K562 (cell line): ENCODE measurements around the gene MTHFS. TPM values are rescaled to one million over a fixed set of nuclear protein-coding genes. Genes with fewer than 3 reads are reported as not detected.

Source experiments
- ATAC-seq: fragments of 200-7000 bp; cut with Tn5 transposase; 3 replicates; pipeline ENCODE4 v1.9.1; 2020; ENCODE audit warnings: moderate library complexity
- BruUV-seq: library from RNA; stranded (reverse); fragments of 400-500 nt; replicated peaks from 2 replicates; lab custom pipeline; 2021; lab: Mats Ljungman, UMichigan
- CTCF ChIA-PET: fragments of 300-600 bp; formaldehyde crosslinking; extraction: SDS; loops from one replicate; lab custom pipeline; 2021; ENCODE audit warnings: low intra/inter-chr PET ratio; lab: Yijun Ruan, JAX
- POLR2A ChIA-PET: fragments of 300-600, 350-650 bp; sonication (Branson Sonifier 250); formaldehyde crosslinking; extraction: SDS; loops from one replicate; lab custom pipeline; 2021; ENCODE audit warnings: antibody characterized with exemption, inconsistent platforms; lab: Yijun Ruan, JAX
- DNase-seq, 4 experiments: peaks; one replicate each; pipeline versions ENCODE4 v3.0.0 to v3.0.0-alpha.2; 2011 to 2018; ENCODE audit warnings: low spot score in 3 of 4, mixed read lengths in 3 of 4; ENCODE audit errors: extremely low read depth in 1 of 4
- FAIRE-seq: peaks from 2 replicates; lab custom pipeline; 2011; peaks lifted over from hg19 to GRCh38; lab: Jason Lieb, UNC
- H2AFZ ChIP-seq: 2 replicates; pipeline ENCODE4 v1.6.0; 2011; ENCODE audit warnings: low read depth, low read length, control low read depth, inconsistent platforms
- H3K27ac ChIP-seq: fragments of 200-600 bp; 3 replicates; pipeline ENCODE4 v1.8.0; 2011; ENCODE audit warnings: low read depth, mild to moderate bottlenecking, control low read depth, inconsistent platforms, low read length, moderate library complexity, mixed read lengths; ENCODE audit errors: extremely low read depth
- H3K27me3 ChIP-seq, 2 experiments: fragments of 300-600 bp in 1 of 2; 2 replicates in 1 of 2; 3 replicates in 1 of 2; pipeline versions ENCODE4 v1.6.0 to v1.8.0; 2011; ENCODE audit warnings: inconsistent platforms in 2 of 2, low read length in 2 of 2, mild to moderate bottlenecking in 1 of 2, mixed read lengths in 1 of 2, moderate library complexity in 1 of 2; ENCODE audit not compliant: control insufficient read depth in 2 of 2, insufficient read depth in 2 of 2
- H3K36me3 ChIP-seq: fragments of 300-600 bp; 3 replicates; pipeline ENCODE4 v1.8.0; 2011; ENCODE audit warnings: mild to moderate bottlenecking, low read length, inconsistent platforms; ENCODE audit not compliant: control insufficient read depth, insufficient read depth
- H3K4me1 ChIP-seq, 2 experiments: fragments of 200-600 bp in 1 of 2; replicated peaks in 1 of 2; 2 replicates in 1 of 2; 3 replicates in 1 of 2; pipeline versions ENCODE4 v1.5.1 to v1.8.0; 2011; ENCODE audit warnings: inconsistent platforms in 2 of 2, low read length in 2 of 2, mild to moderate bottlenecking in 1 of 2, mixed read lengths in 1 of 2, moderate library complexity in 1 of 2; ENCODE audit not compliant: control insufficient read depth in 2 of 2, insufficient read depth in 2 of 2
- H3K4me2 ChIP-seq: 2 replicates; pipeline ENCODE4 v1.6.1; 2011; ENCODE audit warnings: low read length, control low read depth, inconsistent platforms, mixed read lengths; ENCODE audit not compliant: insufficient read depth
- H3K4me3 ChIP-seq: fragments of 200-600 bp; sonication (generic), shearing (Covaris generic); 2 replicates; pipeline ENCODE4 v1.5.1; 2016; ENCODE audit warnings: control low read depth, inconsistent platforms
- H3K79me2 ChIP-seq: fragments of 200-600 bp; 3 replicates; pipeline ENCODE4 v1.8.0; 2011; ENCODE audit warnings: low read length, inconsistent platforms; ENCODE audit not compliant: control insufficient read depth, insufficient read depth
- H3K9ac ChIP-seq, 2 experiments: 2 replicates each; pipeline versions ENCODE4 v1.6.0 to v1.6.1; 2011; ENCODE audit warnings: low read depth in 2 of 2, low read length in 2 of 2, control low read depth in 1 of 2, inconsistent platforms in 1 of 2, mild to moderate bottlenecking in 1 of 2, mixed read lengths in 1 of 2; ENCODE audit not compliant: insufficient read depth in 1 of 2
- H3K9me1 ChIP-seq: one replicate; pipeline ENCODE4 v1.6.0; 2011; ENCODE audit warnings: inconsistent platforms, mild to moderate bottlenecking, low read length, moderate library complexity; ENCODE audit not compliant: control insufficient read depth, insufficient read depth
- H3K9me3 ChIP-seq: replicated peaks from 2 replicates; pipeline ENCODE4 v1.5.1; 2011; ENCODE audit warnings: low read depth, low read length, inconsistent platforms; ENCODE audit not compliant: control insufficient read depth, insufficient read depth
- H4K20me1 ChIP-seq: replicated peaks from 2 replicates; pipeline ENCODE4 v1.6.1; 2011; ENCODE audit warnings: low read length, inconsistent platforms, mixed read lengths; ENCODE audit not compliant: control insufficient read depth, insufficient read depth
- ARID2 ChIP-seq: fragments of 450-650 bp; IDR thresholded peaks from 2 replicates; pipeline ENCODE4 v1.6.1; 2017; ENCODE audit warnings: antibody characterized with exemption, mild to moderate bottlenecking
- HMGXB4 ChIP-seq: sonication (generic); formaldehyde crosslinking; IDR thresholded peaks from 2 replicates; pipeline ENCODE4 v1.8.1; 2023; ENCODE audit warnings: mild to moderate bottlenecking, missing genetic modification reagents
- HNRNPUL1 ChIP-seq: fragments of 200-400 bp; formaldehyde crosslinking; IDR thresholded peaks from 2 replicates; pipeline ENCODE4 v1.6.1; 2017; ENCODE audit warnings: low read length
- MAZ ChIP-seq, 2 experiments: fragments of 450-650 bp in 1 of 2; sonication (generic) in 1 of 2; formaldehyde crosslinking; IDR thresholded peaks in 1 of 2; conservative IDR thresholded peaks in 1 of 2; 2 replicates each; pipeline versions ENCODE4 v1.4.0 to v1.5.0; 2020; ENCODE audit warnings: mild to moderate bottlenecking in 1 of 2, missing genetic modification reagents in 1 of 2
- MED1 ChIP-seq: sonication (generic); formaldehyde crosslinking; IDR thresholded peaks from 2 replicates; pipeline ENCODE4 v1.8.1; 2023; ENCODE audit warnings: missing genetic modification reagents, borderline replicate concordance
- MIER1 ChIP-seq: fragments of 450-650 bp; IDR thresholded peaks from 2 replicates; pipeline ENCODE4 v1.6.1; 2016; ENCODE audit warnings: antibody characterized with exemption, mild to moderate bottlenecking, low read depth
- MYNN ChIP-seq, 2 experiments: sonication (generic); formaldehyde crosslinking in 1 of 2; IDR thresholded peaks; 2 replicates each; pipeline versions ENCODE4 v1.5.0 to v1.6.1; 2016 to 2020; ENCODE audit warnings: antibody characterized with exemption in 1 of 2, missing genetic modification reagents in 1 of 2
- PATZ1 ChIP-seq: fragments of 250-450 bp; sonication (Bioruptor Pico); IDR thresholded peaks from 2 replicates; pipeline ENCODE4 v1.5.0; 2020; ENCODE audit warnings: mild to moderate bottlenecking, borderline replicate concordance
- POLR2G ChIP-seq: fragments of 200-400 bp; formaldehyde crosslinking; IDR thresholded peaks from 2 replicates; pipeline ENCODE4 v1.6.1; 2017; ENCODE audit warnings: low read depth, mild to moderate bottlenecking, antibody characterized with exemption, low read length, moderate library complexity
- RNF2 ChIP-seq: sonication (generic); IDR thresholded peaks from 2 replicates; pipeline ENCODE4 v1.6.1; 2016
- TBP ChIP-seq: optimal IDR thresholded peaks from 2 replicates; pipeline ENCODE3; 2011; ENCODE audit warnings: low read depth, low read length, improper control_type of control experiment
- ZNF165 ChIP-seq: fragments of 250-450 bp; sonication (Bioruptor Pico); IDR thresholded peaks from 2 replicates; pipeline ENCODE4 v1.4.0; 2020; ENCODE audit warnings: borderline replicate concordance
- ZNF263 ChIP-seq: sonication (generic); formaldehyde crosslinking; IDR thresholded peaks from 2 replicates; pipeline ENCODE4 v1.8.0; 2022; ENCODE audit warnings: mild to moderate bottlenecking, missing genetic modification reagents, borderline replicate concordance
- ZNF280B ChIP-seq: fragments of 250-450 bp; sonication (Bioruptor Pico); IDR thresholded peaks from 2 replicates; pipeline ENCODE4 v1.5.1; 2021; ENCODE audit warnings: mild to moderate bottlenecking
- ZNF316 ChIP-seq: fragments of 450-650 bp; IDR thresholded peaks from 2 replicates; pipeline ENCODE4 v1.6.1; 2016
- WGBS: fragments of 100-300 bp; shearing (Covaris generic); methylation state at CpG from one replicate; pipeline ENCODE4 v1.1.6; 2016; ENCODE audit warnings: low coverage, mixed read lengths; ENCODE audit not compliant: insufficient coverage; ENCODE audit errors: missing lambda C conversion rate; 5-methylcytosine and 5-hydroxymethylcytosine counted together
- in situ Hi-C: fragments of 300-500 bp; cut with MboI; formaldehyde crosslinking; loops from 4 replicates; pipeline ENCODE4 v1.15.0; 2018; ENCODE audit warnings: inconsistent platforms, mixed read lengths
- intact Hi-C: fragments of 100-400 bp; cut with micrococcal nuclease; formaldehyde crosslinking; loops from 2 replicates; pipeline ENCODE4 v1.14.2; 2022
- polyA plus RNA-seq, 8 experiments: library from polyadenylated mRNA; depleted of rRNA in 4 of 8; stranded (reverse) in 5 of 8; unstranded in 3 of 8; fragments of >200 nt; fragmentation: Nextera tagmentation in 2 of 8; fragmentation: Illumina TruSeq in 1 of 8; extraction: Ambion mirVana in 2 of 8; extraction: Trizol in 1 of 8; gene quantifications; 2 replicates each; pipeline versions ENCODE4 v1.2.1 to v1.2.3, GENCODE V29; 2011 to 2014; ENCODE audit warnings: inconsistent platforms in 1 of 8, missing spikeins in 1 of 8
- total RNA-seq, 7 experiments: library from RNA; depleted of rRNA in 6 of 7; stranded (reverse); fragments of >200 nt in 6 of 7; fragmentation: Illumina TruSeq in 2 of 7; extraction: Trizol in 2 of 7; gene quantifications; 2 replicates each; pipeline versions ENCODE4 v1.2.1 to v1.2.3, GENCODE V29; 2011 to 2021; ENCODE audit warnings: low replicate concordance in 1 of 7

The MTHFS gene
- total and polyA plus RNA-seq, 9 of the 15 experiments (the other 6 are each of a cell fraction or from before 2014, with no cell fraction given) = 17.8 to 79.3 (median 41.7) TPM

DNA sequence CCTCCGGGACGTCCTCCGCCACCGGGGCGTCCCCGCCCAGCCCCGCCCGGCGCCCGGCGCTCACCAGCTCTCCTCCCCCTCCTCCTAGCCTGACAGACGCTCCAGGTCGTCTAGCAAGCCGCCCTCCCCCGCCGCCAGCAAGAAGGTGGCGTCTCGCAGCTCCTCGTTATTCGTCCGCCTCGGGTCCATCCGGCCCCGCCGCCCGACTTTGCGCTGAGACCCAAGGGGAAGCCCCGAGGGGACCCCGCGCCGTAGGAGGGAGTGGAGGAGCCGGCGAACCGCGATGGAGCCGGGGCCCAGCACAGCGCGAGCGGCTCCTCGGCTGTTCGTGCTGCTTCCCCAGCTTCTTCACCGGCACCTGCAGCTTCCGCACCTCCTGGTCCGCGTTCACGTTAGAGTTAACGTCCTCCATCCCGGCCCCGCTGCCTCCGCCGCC lies 26.3 kb upstream of the MTHFS start:
- intact Hi-C loops = loop anchor here (2.0 to 5.0 kb wide), 2 partner anchors 69 to 234 kb away; no protein-coding TSS in a partner anchor
- peak overlapping the region; percentile 93 for H3K4me3 ChIP-seq
- no peaks in the 10 kb centered on the region for H3K27me3 ChIP-seq
- ChIA-PET CTCF (no interaction called here), POLR2A (interaction anchor here (0.5 to 2.8 kb wide), 14 partner anchors 9 to 1623 kb away, joined by 3 to 15 read pairs (median 4); no protein-coding TSS in a partner anchor)
- peak; percentile 83 to 86 (median 84) for DNase-seq
- in situ Hi-C loops = no loop called here
- no peaks in the 10 kb centered on the region for H3K9me1 ChIP-seq
- peak overlapping the region; percentile 84 for H2AFZ ChIP-seq
- peak; percentile 88 for ATAC-seq
- H3K79me2 ChIP-seq = peaks cover 38% of the 10 kb centered on the region
- peak overlapping the region; percentile 89 to 99 for H3K9ac ChIP-seq
- FAIRE-seq = peak; percentile 35
- H3K9me3 ChIP-seq = peaks cover 35% of the 10 kb centered on the region
- H4K20me1 ChIP-seq = no peaks in the 10 kb centered on the region
- BruUV-seq = no TSS peak
- peaks cover 32% of the 10 kb centered on the region for H3K36me3 ChIP-seq
- peak overlapping the region; percentile 91 for H3K4me2 ChIP-seq
- H3K4me1 ChIP-seq = peaks cover 10 to 20% of the 10 kb centered on the region in 2 experiments; a peak in 4 of 5 replicates
- WGBS = 0% methylated on average over 13 of the region's 51 CpGs
- H3K27ac ChIP-seq = peak overlapping the region; percentile 91
- TF ChIP-seq TBP (peak; percentile 29), RNF2 (0 out of 2 replicates have a peak, but pooled peaks have one; percentile 14), HMGXB4 (CRISPR knock-in tag) (0 out of 2 replicates have a peak, but pooled peaks have one; percentile 34), ZNF263 (no peak; the same call in 1 of the 2 replicates), ZNF165 (peak; percentile 41; the same call in 1 of the 2 replicates), MYNN (IDR thresholded peaks at IDR 0.05) (no peak), MYNN (CRISPR knock-in tag; IDR thresholded peaks at IDR 0.05) (no peak), PATZ1 (CRISPR knock-in tag) (no peak), POLR2G (peak; percentile 57), HNRNPUL1 (no peak), ARID2 (no peak), ZNF316 (no peak), MAZ (CRISPR knock-in tag; conservative IDR thresholded peaks at IDR 0.05 in 1 of 2, IDR thresholded peaks at IDR 0.05 in 1 of 2) (peak; percentile 46 to 65; a peak in 3 of 4 replicates), MIER1 (no peak), ZNF280B (no peak), MED1 (CRISPR knock-in tag) (no peak)
